ENCODE data around the gene TMEM170B.

The TMEM170B gene

GRCh38 chr6:11604836-11605506, 67.4 kb downstream of the TMEM170B start:
- Histone ChIP-seq H3K27me3 (ENCODE audit: insufficient read depth, low read length, poor library complexity, severe bottlenecking) (no peaks in the 10 kb centered on the region), H3K79me2 (ENCODE audit: insufficient read depth, low read length) (no peaks in the 10 kb centered on the region), H3K9me2 (replicated peaks; ENCODE audit: low read depth, low read length) (no peaks in the 10 kb centered on the region), H3K4me2 (ENCODE audit: low read depth, low read length, poor library complexity, severe bottlenecking) (no peak overlapping the region), H3K4me3 (ENCODE audit: low read length, poor library complexity, severe bottlenecking) (no peak overlapping the region), H4K20me1 (ENCODE audit: insufficient read depth, low read length, poor library complexity, severe bottlenecking) (no peaks in the 10 kb centered on the region), H3K36me3 (ENCODE audit: insufficient read depth, low read length) (no peaks in the 10 kb centered on the region), H2AFZ (ENCODE audit: low read length) (peak overlapping the region; percentile 6; the same call in 1 of the 2 replicates), H3K9ac (ENCODE audit: low read depth, low read length, poor library complexity, severe bottlenecking) (no peak overlapping the region), H3K4me1 (ENCODE audit: insufficient read depth, low read length, poor library complexity, severe bottlenecking) (no peaks in the 10 kb centered on the region), H3F3A (ENCODE audit: low read depth) (no peaks in the 10 kb centered on the region), H3K9me3 (ENCODE audit: insufficient read depth, low read depth, low read length) (no peaks in the 10 kb centered on the region)
- TF ChIP-seq EZH2phosphoT487 (IDR thresholded peaks at IDR 0.05; ENCODE audit: borderline replicate concordance) (no peak), CTCF (conservative IDR thresholded peaks at IDR 0.05; ENCODE audit: low read length) (no peak)

- Histone ChIP-seq H3K4me2 (ENCODE audit: low read depth, low read length, poor library complexity, severe bottlenecking) (no peak overlapping the region), H3K4me3 (ENCODE audit: low read length, poor library complexity, severe bottlenecking) (no peak overlapping the region), H3K9me2 (replicated peaks; ENCODE audit: low read depth, low read length) (no peaks in the 10 kb centered on the region), H3K9me3 (ENCODE audit: insufficient read depth, low read depth, low read length) (no peaks in the 10 kb centered on the region), H3K27me3 (ENCODE audit: insufficient read depth, low read length, poor library complexity, severe bottlenecking) (no peaks in the 10 kb centered on the region), H3K36me3 (ENCODE audit: insufficient read depth, low read length) (no peaks in the 10 kb centered on the region), H3F3A (ENCODE audit: low read depth) (no peaks in the 10 kb centered on the region), H3K4me1 (ENCODE audit: insufficient read depth, low read length, poor library complexity, severe bottlenecking) (no peaks in the 10 kb centered on the region), H4K20me1 (ENCODE audit: insufficient read depth, low read length, poor library complexity, severe bottlenecking) (no peaks in the 10 kb centered on the region), H2AFZ (ENCODE audit: low read length) (peak overlapping the region; percentile 6; the same call in 1 of the 2 replicates), H3K79me2 (ENCODE audit: insufficient read depth, low read length) (no peaks in the 10 kb centered on the region), H3K9ac (ENCODE audit: low read depth, low read length, poor library complexity, severe bottlenecking) (no peak overlapping the region)
- TF ChIP-seq EZH2phosphoT487 (IDR thresholded peaks at IDR 0.05; ENCODE audit: borderline replicate concordance) = no peak
- TF ChIP-seq CTCF (conservative IDR thresholded peaks at IDR 0.05; ENCODE audit: low read length) = no peak
These were observed 68.0 kb downstream of the TMEM170B start for GRCh38 chr6:11605507-11605905.

GRCh38 chr6:11606332-11606731, 68.8 kb downstream of the TMEM170B start:
- no peaks in the 10 kb centered on the region for H3K4me1 ChIP-seq (ENCODE audit: insufficient read depth, low read length, poor library complexity, severe bottlenecking)
- no peaks in the 10 kb centered on the region for H3F3A ChIP-seq (ENCODE audit: low read depth)
- no peak overlapping the region for H3K4me3 ChIP-seq (ENCODE audit: low read length, poor library complexity, severe bottlenecking)
- no peaks in the 10 kb centered on the region for H3K79me2 ChIP-seq (ENCODE audit: insufficient read depth, low read length)
- H3K27me3 ChIP-seq (ENCODE audit: insufficient read depth, low read length, poor library complexity, severe bottlenecking) = no peaks in the 10 kb centered on the region
- H3K9me2 ChIP-seq (replicated peaks; ENCODE audit: low read depth, low read length) = no peaks in the 10 kb centered on the region
- no peak for TF ChIP-seq EZH2phosphoT487 (IDR thresholded peaks at IDR 0.05; ENCODE audit: borderline replicate concordance)
- TF ChIP-seq CTCF (conservative IDR thresholded peaks at IDR 0.05; ENCODE audit: low read length) = no peak
- no peaks in the 10 kb centered on the region for H3K9me3 ChIP-seq (ENCODE audit: insufficient read depth, low read depth, low read length)
- no peak overlapping the region for H3K4me2 ChIP-seq (ENCODE audit: low read depth, low read length, poor library complexity, severe bottlenecking)
- H3K9ac ChIP-seq (ENCODE audit: low read depth, low read length, poor library complexity, severe bottlenecking) = no peak overlapping the region
- H2AFZ ChIP-seq (ENCODE audit: low read length) = no peak overlapping the region
- H4K20me1 ChIP-seq (ENCODE audit: insufficient read depth, low read length, poor library complexity, severe bottlenecking) = no peaks in the 10 kb centered on the region
- no peaks in the 10 kb centered on the region for H3K36me3 ChIP-seq (ENCODE audit: insufficient read depth, low read length)

All from Loucy (cell line).